H1 (cell line): ENCODE data around the gene SEMA4C. TPM values are rescaled to one million over a fixed set of nuclear protein-coding genes. Genes with fewer than 3 reads are reported as not detected.

Experiments
- RFX5 ChIP-seq: IDR thresholded peaks from 2 replicates; pipeline ENCODE4 v1.6.1; 2011; ENCODE audit warnings: low read depth, low read length, improper control_type of control experiment, borderline replicate concordance
- polyA plus RNA-seq, 7 experiments: library from polyadenylated mRNA; depleted of rRNA in 3 of 7; stranded (reverse) in 5 of 7; unstranded in 2 of 7; fragments of >200 nt in 5 of 7; fragments of 200-250 nt in 2 of 7; gene quantifications; 1 replicate in 5 of 7; 2 replicates in 1 of 7; 4 replicates in 1 of 7; pipeline versions ENCODE4 v1.2.1 to v1.2.3, GENCODE V29; 2011 to 2013; ENCODE audit warnings: missing spikeins in 2 of 7, mixed read lengths in 2 of 7
- total RNA-seq: library from RNA; stranded (reverse); fragmentation: NEBNext Ultra II Directional; extraction: Animal tissue kit (Norgen Biotek cat#: 25700); gene quantifications from 2 replicates; pipeline ENCODE4 v1.2.1, GENCODE V29; 2021

The SEMA4C gene
- total and polyA plus RNA-seq, 2 of the 8 experiments (the other 6 are each of a cell fraction or from before 2014, with no cell fraction given): 47.5 to 67.3 TPM

- TF ChIP-seq RFX5: no peak
Observed at GRCh38 chr2:96825057-96825456, 44.8 kb downstream of the SEMA4C start (continued).
